GM19452 (cell line): Measurements from ENCODE around the gene TBCCD1.
"Not testable (repeated sequence)": the region's sequence is repeated elsewhere in the genome, so short reads cannot be mapped to it uniquely, and the experiment has no call there.

Source experiments
- ATAC-seq: cut with Tn5 transposase; IDR thresholded peaks from one replicate; pipeline ENCODE4 v1.9.1; 2021; ENCODE audit not compliant: unreplicated experiment

The TBCCD1 gene

DNA sequence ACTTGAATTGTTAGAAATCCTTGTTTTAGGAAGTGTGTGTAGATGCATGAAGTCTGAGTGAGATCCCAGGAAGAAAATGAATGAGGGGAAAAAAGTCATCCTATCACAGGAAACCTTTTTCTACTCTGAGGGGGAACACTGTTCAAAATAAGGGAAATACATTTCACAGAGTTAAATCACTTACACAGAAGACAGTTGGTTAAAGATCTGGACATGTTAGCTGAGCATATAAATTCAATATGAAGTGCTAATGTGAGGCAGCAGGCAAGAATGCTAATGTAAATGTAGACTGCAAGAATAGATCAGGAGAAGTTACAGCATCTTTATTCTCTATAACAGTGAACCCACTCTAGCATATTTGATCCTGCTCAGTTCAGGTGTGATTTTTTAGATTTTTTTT lies 2.6 kb downstream of the TBCCD1 start:
- ATAC-seq, result no peak

DNA sequence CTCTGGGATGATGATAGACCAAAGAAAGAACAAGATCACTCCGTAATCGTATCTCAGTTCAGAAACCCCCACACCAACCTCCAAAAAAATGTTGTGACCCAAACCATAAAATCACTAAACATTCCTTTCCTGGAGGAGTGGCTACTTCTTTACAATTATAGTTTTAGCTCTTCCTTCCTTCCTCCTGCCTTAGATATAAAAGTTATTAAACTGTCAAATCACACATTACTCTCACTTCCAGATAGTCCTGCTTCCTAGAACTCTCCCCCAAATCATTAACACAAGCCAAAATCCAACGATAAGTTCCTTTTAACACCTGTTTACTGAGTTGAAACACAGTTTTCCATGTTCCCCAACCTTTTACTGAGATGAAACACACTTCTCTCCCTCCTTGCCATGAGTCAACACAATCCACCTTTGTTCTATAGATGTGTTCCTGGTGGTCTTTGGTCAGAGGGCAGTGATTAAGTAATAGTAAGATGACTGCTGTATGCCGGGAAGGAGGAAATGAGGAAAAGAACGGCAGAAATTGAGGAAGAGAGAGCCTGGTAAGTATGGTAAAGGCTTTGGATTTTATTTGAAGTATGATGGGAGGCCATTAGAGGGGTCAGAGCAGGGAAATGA lies 14.6 kb downstream of the TBCCD1 start:
- no peak for ATAC-seq

DNA sequence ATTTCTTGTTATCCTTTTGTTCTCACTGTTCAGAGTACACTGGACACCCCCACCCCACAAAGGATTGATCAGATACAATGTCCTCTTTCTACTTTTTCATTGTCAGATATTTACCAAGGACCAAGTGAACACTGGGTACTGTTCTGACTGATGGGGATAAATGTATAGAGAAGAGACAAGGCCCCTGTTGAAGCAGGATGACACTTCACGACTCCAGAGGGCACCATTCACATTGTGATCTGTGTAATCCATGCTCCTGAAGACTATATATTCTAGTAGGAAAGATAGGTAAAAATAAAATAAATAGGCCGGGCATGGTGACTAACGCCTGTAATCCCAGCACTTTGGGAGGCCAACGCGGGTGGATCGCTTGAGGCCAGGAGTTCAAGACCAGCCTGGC lies 15.8 kb downstream of the TBCCD1 start:
- no peak for ATAC-seq

DNA sequence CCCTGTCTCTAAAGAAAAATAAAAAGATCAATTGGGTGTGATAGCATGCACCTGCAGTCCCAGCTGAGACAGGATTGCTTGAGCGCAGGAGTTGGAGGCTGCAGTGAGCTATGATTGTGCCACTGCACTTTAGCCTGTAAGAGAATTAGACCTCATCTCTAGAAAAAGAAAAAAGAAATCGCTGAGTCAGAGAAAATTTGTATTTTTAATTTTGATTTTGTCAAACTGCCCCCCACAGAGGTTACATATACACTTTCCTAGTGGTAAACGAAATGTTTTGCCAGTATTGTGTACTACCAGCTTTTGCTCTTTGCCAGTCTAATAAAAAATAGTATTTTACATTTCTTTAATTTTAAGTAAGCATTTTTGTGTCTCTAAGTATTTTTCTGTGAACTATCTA lies 17.6 kb downstream of the TBCCD1 start:
- no peak for ATAC-seq

DNA sequence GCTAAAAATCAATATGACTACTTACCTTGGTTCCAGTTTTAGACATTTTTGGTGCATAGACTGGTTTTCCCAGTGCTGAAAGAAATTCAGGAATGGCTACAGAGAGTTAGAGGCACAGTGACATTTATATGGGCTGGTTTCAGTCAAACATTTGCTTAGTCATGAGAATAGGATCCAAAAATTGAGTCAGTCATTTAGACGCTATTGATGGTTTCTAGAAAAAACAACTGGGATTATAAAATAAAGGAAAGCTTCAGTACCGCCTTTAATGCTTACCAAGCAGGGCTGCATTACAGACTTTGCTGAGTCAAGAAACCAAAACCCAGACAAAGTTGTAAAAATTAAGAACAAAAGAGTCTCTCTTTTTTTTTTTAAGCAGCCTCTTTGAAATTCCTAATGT lies 22.9 kb downstream of the TBCCD1 start, which contains the start of gene CRYGS:
Gene CRYGS, minus strand, starts transcription at position 100 of the 400 bp plus-strand sequence. Its CDS starts 54 bp downstream, at position 46.
- ATAC-seq, result no peak

DNA sequence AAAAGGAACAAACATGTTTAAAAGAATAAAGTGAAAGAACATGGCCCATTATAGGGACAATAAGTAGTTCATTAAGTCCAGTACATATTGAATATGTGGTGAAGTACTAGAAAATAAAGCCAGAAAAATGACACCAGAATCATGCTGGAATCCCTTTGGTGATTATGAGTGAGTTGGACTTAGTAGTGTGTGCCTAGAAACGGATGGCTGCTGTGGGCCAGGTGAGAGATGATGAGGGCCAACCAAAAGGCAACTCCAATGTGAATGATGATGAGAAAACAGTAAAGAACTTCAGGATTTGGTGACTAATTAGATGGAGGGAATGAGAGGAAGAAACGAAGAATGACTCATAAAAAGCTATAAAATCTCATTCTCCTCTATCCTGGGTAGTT lies 26.3 kb downstream of the TBCCD1 start:
- no peak for ATAC-seq

DNA sequence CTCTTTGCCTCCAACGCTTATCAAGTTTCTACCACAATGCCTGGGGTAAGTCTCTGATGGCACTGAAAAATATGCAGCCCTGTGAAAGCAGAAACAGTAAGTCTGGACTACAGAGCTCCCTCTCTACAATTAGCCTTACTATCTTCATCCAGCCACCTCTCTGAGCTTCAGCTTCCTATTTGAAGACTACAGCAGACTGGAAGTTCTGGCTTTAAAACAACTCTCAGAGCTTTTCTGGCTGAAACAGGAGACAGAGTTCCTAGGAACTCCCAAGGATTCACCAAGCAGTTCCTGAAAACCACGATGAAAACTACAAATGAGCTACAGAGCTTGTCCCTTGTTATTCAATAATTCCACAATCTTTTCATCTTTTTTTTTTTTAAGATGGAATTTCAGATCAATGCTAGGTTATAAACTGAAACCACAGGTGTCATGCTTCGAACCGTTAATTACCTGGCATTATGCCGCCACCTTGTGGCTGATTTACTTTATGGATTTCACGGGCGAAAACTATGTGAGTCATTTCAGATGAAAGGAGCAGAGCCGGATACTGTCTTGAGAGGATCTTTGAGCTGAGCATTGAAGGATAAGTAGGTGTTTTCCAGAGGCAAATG lies 26.8 kb downstream of the TBCCD1 start:
- ATAC-seq, result peak; percentile 76

DNA sequence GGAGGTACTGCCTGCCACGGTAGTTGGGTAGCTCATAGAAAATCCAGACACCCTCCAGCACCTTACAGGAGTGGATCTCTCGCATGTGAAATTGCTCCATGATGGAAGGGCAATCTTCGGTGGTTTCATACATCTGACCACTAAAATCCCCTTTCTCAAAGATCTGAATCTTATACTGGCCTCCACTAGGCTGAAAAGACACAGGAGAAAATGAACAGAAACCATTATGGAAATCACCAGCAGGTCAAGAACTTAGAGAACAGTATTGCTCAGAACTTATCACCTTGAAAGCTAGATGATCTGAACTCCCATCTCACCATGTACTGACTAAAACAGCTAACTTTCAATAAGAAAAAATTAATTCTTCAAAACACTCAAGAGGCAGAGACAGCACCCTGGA lies 28.4 kb downstream of the TBCCD1 start:
- ATAC-seq, result no peak

DNA sequence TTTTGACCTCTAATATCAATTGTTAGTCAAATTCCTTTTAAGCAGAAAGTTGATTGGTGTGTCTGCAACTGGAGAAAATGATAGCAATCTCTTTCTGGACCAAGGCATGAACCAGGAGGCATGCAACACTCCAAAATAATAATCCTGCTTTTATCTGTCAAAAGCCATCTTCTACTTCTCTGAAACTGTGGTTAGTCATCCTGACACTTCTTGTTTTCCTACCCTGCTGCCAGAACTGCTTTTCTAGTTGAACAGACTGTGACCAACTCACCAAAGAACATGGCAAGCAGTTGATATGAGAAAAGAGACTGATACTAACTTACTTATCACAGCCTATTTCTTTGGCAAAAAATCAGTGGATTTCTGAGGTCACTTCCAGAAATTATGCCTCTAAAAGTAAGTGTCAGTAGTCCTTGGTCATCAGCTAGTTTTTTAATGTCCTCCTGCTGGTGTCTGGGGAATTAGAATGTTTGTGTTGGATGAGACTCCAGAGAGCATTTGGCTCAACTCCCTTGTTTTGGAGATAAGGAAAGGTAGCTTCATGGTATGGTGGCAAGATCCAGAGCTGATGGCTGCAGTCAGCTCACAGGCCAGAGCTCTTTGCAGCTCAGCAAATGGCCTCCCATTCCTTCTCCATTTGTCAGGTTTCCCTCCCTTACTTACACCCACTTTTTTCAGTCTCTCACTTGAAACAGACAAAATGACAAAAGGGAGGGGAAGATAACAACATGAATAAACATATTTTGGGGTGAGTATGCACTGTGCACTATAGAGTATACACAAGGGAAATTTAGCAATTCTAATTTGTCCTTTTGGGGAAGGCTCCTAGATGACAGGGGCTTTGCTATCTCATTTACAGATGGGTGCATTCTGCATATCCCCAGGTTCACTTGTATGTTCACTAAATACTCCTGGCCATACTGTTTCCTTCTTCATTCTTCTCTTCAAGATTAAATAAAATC lies 30.0 kb downstream of the TBCCD1 start:
- ATAC-seq, result no peak

DNA sequence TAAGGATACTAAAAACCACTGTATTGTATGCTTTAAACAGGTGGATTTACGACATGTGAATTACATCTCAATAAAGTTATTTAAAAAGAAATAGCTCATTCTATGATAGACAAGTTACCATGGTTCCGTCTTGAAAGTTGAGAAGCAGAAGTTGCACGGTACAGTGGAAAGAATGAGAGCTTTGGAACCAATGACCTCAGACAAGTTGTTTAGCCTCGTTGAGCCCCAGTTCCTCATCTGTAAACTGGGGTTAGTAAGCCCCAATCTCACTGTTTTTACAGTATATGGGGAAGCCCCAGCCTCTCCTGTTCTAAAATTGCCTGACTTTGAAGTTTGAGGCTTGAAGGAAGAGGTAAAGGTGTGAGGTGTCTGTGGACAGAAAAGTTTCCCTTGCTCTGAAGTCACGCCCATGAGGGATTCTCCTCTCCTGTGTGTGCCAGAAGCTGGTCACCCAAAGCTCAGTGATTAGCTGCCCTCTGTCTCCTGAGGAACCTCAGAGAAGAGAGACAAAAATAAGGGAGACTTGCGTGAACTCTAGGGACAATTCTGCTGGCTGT lies 32.9 kb downstream of the TBCCD1 start:
- peak; percentile 81 for ATAC-seq

DNA sequence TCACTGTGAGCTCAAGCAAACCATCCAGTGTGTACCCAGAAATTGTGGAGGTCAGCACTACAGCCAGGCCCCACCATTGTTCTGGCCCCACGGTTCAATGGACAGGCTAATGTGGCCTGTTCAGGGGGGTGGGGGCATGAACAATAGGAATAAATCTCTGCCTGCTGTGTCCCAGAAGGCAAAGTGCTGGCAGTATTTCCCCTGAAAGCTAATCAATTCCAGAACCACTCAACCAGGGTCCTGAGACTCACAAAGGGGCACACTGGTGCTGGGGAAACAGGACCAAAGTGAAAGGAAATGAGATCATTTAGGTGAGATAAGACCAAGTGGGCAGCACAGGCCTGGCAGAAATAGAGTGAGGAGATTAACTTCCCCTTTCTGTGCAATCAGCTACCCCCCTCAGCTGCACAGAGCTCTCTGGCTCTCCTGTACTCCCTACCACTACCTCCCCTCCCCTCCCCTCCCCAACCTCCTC lies 34.5 kb downstream of the TBCCD1 start:
- ATAC-seq, result peak; percentile 46

DNA sequence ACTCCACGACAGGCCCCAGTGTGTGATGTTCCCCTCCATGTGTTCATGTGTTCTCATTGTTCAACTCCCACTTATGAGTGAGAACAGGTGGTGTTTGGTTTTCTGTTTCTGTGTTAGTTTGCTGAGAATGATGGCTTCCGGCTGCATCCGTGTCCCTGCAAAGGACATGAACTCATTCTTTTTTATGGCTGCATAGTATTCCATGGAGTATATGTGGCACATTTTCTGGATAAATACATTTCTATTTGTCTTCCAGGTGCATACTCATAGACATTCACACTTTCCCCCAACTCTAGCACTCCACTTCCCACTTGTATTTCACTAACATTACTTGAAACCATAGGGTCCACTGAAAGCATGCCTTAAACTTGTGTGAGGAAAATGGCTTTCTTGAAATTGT lies 35.4 kb downstream of the TBCCD1 start:
- ATAC-seq, result not testable (repeated sequence)

DNA sequence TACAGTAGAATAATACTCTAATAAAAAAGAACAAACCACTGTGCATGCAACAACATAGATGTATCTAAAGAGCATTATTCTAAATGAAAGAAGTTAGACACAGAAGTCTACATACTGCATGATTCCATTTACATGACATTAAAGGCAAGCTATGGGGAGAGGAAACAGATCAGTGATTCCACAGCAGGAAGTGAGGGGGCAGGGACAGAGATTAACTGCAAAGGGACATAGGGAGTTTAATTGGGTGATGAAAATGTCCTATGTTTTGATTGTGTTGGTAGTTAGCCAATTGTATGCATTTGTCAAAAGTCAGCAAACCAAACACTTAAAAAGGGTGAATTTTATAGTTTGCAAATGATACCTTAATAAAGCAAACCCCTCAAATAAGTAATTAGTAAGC lies 36.7 kb downstream of the TBCCD1 start:
- ATAC-seq, result no peak

DNA sequence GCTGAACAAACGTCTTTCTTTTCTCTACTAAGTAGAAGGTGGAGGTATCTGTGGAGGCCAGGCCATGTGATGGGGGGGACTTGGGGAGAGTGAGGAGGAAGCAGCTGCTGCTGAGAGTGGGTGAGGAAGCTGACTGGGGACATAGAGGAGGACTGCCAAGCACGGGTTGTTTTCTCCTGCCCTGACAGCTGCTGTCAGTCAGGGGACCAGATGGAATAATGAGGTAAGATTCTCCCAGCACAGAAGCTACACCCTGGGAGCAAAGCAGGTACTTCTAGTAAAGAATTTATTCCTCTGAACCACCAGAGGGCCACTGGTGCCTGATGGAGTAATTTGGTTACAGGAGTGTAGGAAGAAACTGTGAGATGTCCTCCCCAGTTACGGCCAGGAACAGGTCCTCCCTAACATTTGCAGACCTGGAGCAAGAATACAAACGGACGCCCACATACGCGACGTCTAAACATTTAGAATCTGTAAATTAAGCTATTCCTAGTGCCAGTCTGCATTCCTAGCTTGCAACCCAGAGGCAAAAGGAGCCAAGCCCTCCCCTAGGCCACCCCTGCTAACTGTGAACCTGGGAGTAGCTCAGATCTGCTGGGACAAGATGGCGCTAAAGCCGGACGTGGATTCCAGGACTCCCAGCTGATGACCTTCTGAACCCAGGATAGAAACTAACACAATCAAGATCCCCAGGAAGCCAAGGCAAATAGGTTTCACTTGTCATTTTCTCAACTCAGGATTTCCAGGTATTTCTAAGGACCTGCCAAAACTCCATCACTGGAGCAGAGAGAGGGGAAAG lies 37.7 kb downstream of the TBCCD1 start:
- ATAC-seq, result no peak

DNA sequence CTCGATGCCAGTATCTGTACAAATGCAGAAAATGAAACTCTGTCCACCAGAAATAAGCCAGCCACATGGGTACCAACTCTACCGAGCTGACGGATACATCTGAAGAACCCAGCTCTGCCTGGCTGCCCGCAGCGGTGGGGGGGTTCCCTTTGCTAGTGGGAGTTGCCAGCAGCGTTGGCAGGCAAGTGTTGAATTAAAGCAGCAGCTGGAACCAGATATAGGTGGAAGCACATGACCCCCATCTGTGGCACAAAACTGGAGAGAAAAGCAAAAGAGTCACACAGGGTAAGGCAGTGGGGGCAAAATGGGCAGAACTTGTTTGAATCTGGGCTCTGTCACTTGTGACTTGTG lies 40.9 kb downstream of the TBCCD1 start:
- no peak for ATAC-seq

DNA sequence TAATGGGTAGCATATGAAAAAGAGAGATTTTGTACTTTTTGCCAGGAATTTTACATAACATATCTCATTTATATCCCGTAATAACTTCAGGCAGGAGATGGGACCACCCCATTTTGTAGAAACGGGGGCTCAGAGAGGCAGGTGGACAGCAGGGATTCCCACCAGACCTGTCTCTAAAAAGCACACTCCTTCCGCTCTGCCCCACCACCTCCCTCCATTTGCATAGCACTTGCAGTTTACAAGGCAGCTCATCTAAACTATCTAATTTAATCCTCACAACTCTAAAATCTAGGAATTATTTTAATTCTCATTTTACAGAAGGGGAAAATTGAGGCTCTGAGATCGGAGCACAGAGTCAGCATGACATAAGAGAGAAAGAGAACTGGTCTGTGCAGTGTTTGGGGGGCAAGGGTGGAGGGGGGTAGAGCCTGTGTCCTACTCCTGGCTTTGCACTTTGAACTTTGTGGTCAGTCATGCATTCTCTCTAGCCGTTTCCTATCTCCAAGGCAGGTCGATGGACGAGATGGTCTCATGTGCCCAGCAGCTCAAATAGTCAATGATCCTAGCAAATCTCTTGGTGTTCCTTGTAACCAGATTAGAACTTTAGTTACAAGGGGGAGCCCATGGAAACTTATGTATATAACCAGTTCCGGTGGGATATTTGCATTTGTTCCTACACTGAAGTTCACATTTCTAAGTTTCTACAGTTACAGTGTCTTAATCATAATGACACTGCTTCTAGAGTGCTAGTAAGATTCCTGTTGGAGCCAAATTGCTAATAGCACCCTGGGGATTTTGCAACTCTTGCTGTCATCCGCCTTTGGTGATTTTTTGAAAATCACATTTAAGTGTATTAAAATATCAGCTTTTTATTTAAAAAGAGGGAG lies 41.5 kb downstream of the TBCCD1 start:
- no peak for ATAC-seq

DNA sequence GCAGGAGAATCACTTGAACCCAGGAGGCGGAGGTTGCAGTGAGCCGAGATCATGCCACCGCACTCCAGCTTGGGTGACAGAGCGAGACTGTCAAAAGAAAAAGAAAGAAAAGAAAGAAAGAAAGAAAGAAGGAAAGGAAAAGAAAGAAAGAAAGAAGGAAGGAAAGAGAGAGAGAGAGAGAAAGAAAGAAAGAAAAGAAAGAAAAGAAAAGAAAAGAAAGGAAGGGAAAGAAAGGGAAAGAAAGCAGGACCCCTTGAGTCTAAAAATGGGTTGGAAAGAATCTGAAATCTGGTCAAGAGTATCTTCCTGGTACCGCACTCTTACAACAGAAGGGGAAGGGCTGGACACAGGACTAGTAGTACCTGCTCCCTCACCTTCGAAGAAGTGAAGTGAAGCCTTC lies 42.5 kb downstream of the TBCCD1 start:
- no peak for ATAC-seq

DNA sequence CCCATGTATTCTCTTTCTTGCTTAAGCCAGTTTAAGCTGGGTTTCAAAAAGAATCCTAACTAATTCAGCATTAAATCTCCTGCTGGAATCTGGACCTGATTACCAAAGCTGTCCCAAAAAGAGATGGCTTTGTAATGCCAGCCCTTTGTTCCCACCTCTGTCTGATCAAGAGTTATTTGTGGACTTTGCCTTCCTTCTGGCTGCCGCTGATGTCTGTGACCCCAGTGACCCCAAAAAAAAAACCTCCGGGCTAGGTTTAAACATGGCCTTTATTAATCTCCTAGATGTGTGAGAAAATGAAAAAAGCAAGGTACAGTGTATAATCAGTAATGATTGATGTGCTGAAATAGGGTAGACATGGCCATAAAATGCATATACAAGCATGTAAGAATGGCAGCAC lies 43.7 kb downstream of the TBCCD1 start:
- ATAC-seq, result no peak

DNA sequence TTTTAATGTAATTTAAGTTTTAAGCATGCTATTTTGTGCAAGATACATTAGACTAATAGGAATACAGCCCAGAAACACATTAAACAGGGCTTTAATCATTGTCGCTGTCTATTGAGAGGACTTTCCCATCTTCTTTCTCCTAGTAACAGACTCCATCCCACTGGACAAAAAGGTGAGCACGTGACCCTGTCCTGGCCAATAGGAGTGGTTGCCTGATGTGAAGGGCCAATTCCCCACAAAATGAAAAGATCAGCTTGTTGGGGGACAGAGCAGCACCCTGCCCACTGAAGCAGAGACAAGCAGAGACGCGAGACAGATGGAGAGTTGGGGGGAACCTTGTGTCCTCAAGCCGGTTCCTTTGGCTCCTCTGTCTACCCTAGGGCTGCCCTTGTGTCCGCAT lies 44.1 kb downstream of the TBCCD1 start:
- ATAC-seq, result no peak
